ENCODE measurements around the gene ZNF697.
"Not testable (repeated sequence)": the region's sequence is repeated elsewhere in the genome, so short reads cannot be mapped to it uniquely, and the experiment has no call there.

ZNF697 gene

DNA sequence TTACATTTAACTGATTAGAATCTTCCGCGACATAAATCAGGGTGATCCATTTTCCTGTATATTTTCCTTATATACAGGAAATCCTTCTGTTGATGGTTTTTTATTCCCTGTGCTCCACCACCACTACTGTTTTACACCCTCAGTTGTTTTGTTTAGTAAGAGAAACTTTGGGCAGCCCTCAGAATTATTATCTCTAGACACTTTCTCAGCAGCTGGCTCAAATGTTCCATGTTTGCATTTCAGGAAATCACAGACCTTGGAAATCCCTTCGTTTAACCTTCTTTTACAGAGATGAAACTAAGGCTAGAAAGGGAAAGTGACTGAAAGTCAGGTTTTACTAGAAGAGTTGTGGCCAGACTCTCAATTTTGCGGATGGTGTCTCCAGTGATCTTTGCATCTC, 15.2 kb downstream of the ZNF697 start:
- Mint-ChIP-seq H3K36me3 (ENCODE audit: low read depth) (peaks cover 30% of the 10 kb centered on the region), H3K9me3 (no peaks in the 10 kb centered on the region), H3K4me3 (no peak overlapping the region), H3K4me1 (ENCODE audit: low read depth) (peaks cover 30% of the 10 kb centered on the region), H3K27ac (peak overlapping the region; percentile 11), H3K27me3 (peaks cover 19% of the 10 kb centered on the region)
- intact Hi-C loops (cut with micrococcal nuclease) = no loop called here

DNA sequence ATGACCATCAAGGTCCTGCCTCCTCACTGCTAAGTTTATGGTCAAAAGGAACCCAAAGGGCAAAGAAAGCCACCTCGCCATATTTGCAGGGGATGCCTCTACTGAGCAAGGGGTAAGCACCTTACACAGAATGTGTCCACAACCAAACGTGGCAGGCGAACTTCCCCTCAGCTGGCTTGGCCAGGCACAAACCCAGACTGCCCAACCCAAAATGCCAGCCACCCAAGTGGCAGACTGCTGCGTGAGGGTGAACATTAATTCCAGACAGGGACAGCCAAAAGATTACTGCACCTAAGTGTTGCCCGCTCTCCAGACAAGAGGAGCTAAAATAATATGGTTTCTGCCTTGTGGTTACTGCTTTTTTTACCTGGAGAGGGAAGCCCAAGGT, 16.0 kb downstream of the ZNF697 start:
- H3K36me3 Mint-ChIP-seq (ENCODE audit: low read depth) = peaks cover 30% of the 10 kb centered on the region
- H3K27me3 Mint-ChIP-seq = peaks cover 19% of the 10 kb centered on the region
- peak overlapping the region; percentile 55 for H3K27ac Mint-ChIP-seq
- H3K9me3 Mint-ChIP-seq = no peaks in the 10 kb centered on the region
- intact Hi-C loops (cut with micrococcal nuclease) = no loop called here
- peak overlapping the region; percentile 65 for H3K4me3 Mint-ChIP-seq
- peaks cover 30% of the 10 kb centered on the region for H3K4me1 Mint-ChIP-seq (ENCODE audit: low read depth)

DNA sequence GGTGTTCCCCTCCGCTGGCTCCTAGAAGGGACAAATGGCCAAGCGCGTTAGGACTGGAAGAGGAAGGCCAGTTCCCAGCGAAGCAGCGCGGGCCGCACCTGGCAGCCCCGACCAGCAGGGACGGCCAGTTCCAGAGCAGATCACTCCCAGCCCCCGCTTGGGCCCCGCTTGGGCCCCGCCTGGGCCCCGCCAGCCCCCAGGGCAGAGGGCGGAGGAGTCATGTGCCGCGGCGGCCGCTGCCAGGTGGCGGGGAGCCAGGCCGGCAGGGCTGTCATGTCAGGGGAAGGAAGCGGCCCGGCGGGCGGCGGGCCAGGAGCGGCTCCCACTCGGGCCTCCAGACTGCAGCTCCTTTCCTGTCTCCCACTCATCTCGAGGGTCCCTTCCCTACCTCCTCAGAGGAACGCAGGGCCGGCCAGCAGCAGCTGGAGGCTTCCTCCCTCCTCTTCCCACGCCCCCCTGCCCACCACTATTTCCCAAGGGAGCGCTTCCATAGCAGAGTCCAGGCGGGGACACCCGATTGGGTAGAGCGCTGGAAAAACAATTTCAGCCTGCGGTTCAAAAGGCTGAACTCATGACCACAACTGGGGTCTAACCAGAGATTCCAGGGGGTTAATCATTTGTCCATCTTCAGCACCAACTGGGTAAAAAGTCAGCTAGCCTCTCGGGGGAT, 16.5 kb downstream of the ZNF697 start:
- H3K4me1 Mint-ChIP-seq (ENCODE audit: low read depth) = peaks cover 30% of the 10 kb centered on the region
- no peaks in the 10 kb centered on the region for H3K9me3 Mint-ChIP-seq
- peaks cover 30% of the 10 kb centered on the region for H3K36me3 Mint-ChIP-seq (ENCODE audit: low read depth)
- H3K27me3 Mint-ChIP-seq = peaks cover 19% of the 10 kb centered on the region
- peak overlapping the region; percentile 55 for H3K27ac Mint-ChIP-seq
- H3K4me3 Mint-ChIP-seq = peak overlapping the region; percentile 65
- intact Hi-C loops (cut with micrococcal nuclease) = no loop called here

DNA sequence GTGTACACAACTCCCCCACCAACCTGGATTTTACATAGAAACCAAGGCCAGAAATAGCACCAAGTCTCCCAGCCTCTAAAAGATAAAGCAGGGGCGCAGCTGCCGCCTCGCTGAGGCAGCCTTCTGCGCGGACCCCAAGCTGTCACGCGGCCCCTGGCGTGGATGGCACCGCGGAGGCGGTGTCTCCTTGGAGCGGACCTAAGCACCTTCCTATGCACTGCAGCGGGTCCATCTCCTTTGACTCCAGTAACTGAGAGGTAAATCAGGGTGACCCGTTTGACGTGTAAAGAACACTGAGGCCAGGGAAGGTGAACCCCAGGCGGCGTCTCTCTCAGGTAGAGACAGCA, 17.0 kb downstream of the ZNF697 start:
- peak overlapping the region; percentile 65 for H3K4me3 Mint-ChIP-seq
- H3K27ac Mint-ChIP-seq = peak overlapping the region; percentile 55
- H3K36me3 Mint-ChIP-seq (ENCODE audit: low read depth) = peaks cover 33% of the 10 kb centered on the region
- H3K4me1 Mint-ChIP-seq (ENCODE audit: low read depth) = peaks cover 30% of the 10 kb centered on the region
- intact Hi-C loops (cut with micrococcal nuclease) = no loop called here
- no peaks in the 10 kb centered on the region for H3K9me3 Mint-ChIP-seq
- H3K27me3 Mint-ChIP-seq = peaks cover 19% of the 10 kb centered on the region

DNA sequence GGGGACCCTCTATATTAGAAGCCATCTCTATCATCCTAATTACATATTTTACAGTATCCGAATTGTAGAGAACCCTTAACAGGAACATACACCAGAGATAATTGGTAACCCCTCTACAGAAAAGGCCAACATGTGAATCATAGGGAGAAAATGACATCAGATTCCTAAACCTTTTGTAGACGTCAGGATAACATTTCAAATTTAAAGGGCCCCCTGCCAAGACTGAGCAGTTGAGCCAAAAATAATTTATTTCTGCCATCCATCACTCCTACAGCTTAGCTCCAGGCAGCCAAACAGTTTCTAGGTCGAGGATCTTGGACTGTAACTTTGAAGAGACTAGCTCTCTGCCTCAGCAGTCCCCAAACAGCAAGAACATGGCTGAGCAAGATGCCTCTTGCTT, 21.2 kb downstream of the ZNF697 start:
- no peak overlapping the region for H3K27ac Mint-ChIP-seq
- peaks cover 9% of the 10 kb centered on the region for H3K27me3 Mint-ChIP-seq
- peaks cover 18% of the 10 kb centered on the region for H3K4me1 Mint-ChIP-seq (ENCODE audit: low read depth)
- intact Hi-C loops (cut with micrococcal nuclease) = no loop called here
- H3K36me3 Mint-ChIP-seq (ENCODE audit: low read depth) = peaks cover 54% of the 10 kb centered on the region
- no peak overlapping the region for H3K4me3 Mint-ChIP-seq
- peaks cover 8% of the 10 kb centered on the region for H3K9me3 Mint-ChIP-seq

DNA sequence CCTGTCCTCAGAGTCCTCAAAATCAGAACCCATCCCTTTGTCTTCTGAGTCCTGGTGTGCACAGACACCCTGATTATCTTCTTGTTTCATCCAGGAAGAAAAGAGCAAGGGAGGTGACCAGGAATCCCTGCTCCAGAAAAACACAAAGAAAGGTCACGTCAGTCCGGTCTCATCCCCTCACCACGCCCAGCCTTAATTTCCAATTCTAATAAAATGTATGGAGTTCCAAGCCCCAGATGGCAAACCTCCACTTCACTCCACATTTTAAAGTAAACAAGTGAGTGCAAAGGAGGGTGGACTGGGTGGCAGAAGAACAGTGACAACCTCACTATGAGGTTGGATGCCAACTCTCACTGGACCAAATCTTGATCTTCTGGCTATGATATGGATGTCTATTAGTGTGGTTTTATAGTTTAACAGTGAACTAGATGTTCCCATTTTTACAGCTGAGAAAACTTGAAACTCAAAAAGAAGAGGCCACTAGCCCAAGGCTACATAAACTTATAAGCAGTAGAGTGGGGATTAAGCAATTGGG, 22.0 kb downstream of the ZNF697 start:
- H3K4me3 Mint-ChIP-seq = no peak overlapping the region
- H3K27me3 Mint-ChIP-seq = peaks cover 3% of the 10 kb centered on the region
- peaks cover 8% of the 10 kb centered on the region for H3K9me3 Mint-ChIP-seq
- H3K27ac Mint-ChIP-seq = no peak overlapping the region
- peaks cover 10% of the 10 kb centered on the region for H3K4me1 Mint-ChIP-seq (ENCODE audit: low read depth)
- peaks cover 54% of the 10 kb centered on the region for H3K36me3 Mint-ChIP-seq (ENCODE audit: low read depth)
- intact Hi-C loops (cut with micrococcal nuclease) = no loop called here

DNA sequence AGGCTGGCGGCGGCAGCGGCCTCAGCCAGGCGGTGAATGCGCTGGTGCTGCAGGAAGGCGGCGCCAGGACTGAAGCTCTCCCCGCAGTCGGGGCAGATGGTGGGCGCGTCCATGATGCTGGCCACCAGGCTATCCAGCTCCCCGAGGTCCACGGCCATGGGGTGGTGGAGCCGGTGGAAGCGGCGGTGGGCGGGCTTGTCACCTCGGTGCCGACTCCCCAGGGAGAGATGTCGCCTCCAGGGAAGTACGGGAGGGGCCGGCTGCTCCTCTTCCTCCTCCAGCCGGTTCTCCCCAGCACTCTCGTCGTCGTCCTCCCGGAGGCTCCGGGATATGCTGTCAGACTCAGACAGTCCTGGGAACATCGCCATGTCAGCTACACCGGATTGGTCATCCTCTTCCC, 24.4 kb downstream of the ZNF697 start:
- Mint-ChIP-seq H3K27ac (no peak overlapping the region), H3K36me3 (ENCODE audit: low read depth) (peaks cover 63% of the 10 kb centered on the region), H3K4me1 (ENCODE audit: low read depth) (no peaks in the 10 kb centered on the region), H3K9me3 (peaks cover 8% of the 10 kb centered on the region), H3K4me3 (no peak overlapping the region), H3K27me3 (no peaks in the 10 kb centered on the region)
- intact Hi-C loops (cut with micrococcal nuclease) = no loop called here

DNA sequence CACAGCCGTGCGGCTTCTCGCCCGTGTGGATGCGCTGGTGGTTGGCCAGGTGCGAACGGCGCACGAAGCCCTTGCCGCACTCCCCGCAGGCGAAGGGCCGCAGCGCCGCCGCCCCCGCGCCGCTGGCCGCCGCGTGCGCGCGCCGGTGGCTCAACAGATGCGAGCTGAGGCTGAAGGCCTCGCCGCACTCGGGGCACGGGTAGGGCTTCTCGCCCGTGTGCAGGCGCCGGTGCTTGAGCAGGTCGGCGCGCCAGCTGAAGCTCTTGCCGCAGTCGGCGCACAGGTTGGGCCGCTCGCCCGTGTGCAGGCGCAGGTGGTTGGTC, 24.9 kb downstream of the ZNF697 start:
- Mint-ChIP-seq H3K36me3 (ENCODE audit: low read depth) (peaks cover 69% of the 10 kb centered on the region), H3K27me3 (no peaks in the 10 kb centered on the region)
- intact Hi-C loops (cut with micrococcal nuclease) = no loop called here

DNA sequence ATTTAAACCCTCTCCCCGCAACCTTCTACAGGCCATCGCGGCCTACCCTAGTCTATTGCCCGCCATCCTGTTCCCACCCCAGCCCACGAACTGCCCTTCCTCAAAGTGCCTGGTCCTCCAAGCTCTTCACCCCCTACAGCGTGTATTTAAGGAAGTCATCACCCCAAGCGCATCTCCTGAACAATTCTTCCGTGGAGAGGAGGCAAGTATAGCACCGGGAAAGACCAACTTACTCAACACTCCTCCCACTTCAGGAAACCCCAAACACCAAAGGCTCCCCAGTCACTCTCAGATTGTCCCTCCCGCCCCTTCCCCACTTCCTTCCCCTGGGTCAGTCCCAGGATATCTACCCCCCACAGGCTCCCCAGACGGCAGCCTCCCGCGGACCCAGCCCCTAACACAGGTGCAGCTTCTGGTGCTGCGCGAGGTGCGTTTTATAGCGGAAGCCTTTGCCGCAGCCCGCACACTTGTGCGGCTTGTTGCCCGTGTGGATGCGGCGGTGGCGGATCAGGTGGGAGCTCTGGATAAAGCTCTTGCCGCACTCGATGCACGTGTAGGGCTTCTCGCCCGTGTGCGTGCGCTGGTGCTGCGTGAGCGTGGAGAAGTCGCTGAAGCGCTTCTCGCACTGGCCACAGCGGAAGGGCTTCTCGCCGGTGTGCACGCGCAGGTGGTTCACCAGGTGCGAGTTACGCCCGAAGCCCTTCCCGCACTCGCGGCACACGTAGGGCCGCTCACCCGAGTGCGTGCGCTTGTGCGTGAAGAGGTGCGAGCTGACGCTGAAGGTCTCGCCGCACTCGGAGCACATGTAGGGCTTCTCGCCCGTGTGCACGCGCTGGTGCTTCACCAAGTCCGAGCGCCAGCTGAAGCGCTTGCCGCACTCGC, 25.5 kb downstream of the ZNF697 start:
- peaks cover 11% of the 10 kb centered on the region for H3K4me1 Mint-ChIP-seq (ENCODE audit: low read depth)
- no peak overlapping the region for H3K27ac Mint-ChIP-seq
- no peak overlapping the region for H3K4me3 Mint-ChIP-seq
- intact Hi-C loops (cut with micrococcal nuclease) = no loop called here
- peaks cover 8% of the 10 kb centered on the region for H3K9me3 Mint-ChIP-seq
- no peaks in the 10 kb centered on the region for H3K27me3 Mint-ChIP-seq
- H3K36me3 Mint-ChIP-seq (ENCODE audit: low read depth) = peaks cover 69% of the 10 kb centered on the region

More for the DNA sequence above, 24.9 kb downstream of the ZNF697 start:
- H3K4me3 Mint-ChIP-seq = no peak overlapping the region
- H3K27ac Mint-ChIP-seq = no peak overlapping the region
- peaks cover 5% of the 10 kb centered on the region for H3K4me1 Mint-ChIP-seq (ENCODE audit: low read depth)
- peaks cover 8% of the 10 kb centered on the region for H3K9me3 Mint-ChIP-seq

DNA sequence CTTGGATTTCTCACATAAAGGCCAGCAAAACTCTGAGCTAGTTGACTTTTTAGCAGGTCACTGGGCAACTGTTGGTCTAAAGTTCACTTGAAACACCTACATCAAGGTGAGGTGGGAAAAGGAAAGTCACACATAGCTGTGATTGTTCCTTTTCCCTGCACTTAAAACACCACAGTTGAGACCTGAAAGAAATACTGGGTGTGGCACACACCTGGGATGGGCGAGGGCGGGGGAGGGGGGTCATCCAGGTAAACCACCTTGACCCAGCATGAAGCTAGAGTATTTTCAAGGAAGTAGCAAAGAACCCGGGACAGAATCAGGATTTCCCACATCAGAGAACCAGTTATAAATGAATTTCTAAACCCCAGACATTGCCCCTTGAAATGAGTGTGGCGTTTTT, 26.4 kb downstream of the ZNF697 start:
- Mint-ChIP-seq H3K27ac (no peak overlapping the region), H3K9me3 (peaks cover 8% of the 10 kb centered on the region), H3K27me3 (no peaks in the 10 kb centered on the region), H3K36me3 (ENCODE audit: low read depth) (peaks cover 69% of the 10 kb centered on the region), H3K4me1 (ENCODE audit: low read depth) (peaks cover 20% of the 10 kb centered on the region), H3K4me3 (no peak overlapping the region)
- intact Hi-C loops (cut with micrococcal nuclease) = no loop called here

DNA sequence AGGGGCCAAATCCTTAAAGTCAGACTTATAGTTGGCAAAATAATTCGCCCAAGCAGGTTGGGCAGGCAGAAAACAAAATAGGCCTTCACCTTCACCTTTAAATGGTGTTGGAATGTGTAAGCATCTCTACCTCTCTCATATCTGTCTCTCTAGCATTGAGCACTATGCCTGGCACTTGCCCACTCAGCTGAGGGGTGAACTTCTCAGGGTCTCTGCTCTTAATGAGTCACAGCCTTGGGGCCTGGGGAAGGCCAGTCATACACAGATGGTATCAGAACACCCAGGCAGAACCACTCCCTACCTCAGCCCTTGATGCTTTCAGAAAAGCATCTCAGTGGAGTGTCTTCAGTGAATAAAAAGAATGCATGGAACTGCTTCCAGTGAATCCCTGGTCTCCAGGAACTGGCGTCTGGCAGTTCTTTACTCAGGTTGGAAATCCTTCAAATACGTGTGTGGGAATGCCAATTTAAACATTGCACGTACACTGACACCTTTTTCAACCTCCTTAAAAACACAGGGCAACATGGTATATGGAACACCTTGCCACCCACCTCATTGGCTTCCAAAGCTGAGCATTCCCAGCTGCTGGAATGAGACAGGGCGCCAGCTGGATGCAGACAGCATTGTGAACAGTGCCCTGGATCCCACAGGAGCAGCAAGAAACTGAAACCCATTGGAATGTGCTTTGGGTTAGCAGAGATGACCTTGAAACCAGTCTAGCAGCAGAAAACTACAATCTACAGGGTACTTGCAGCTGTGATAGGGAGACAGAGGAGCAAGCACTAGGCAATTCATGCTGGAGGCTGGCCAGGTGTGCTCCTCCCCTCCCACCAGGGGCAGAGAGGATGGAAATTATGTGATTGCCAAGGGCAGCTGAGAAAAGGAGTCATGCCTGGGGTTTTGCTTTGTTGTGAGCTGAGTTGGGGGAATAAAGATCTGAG, 30.0 kb downstream of the ZNF697 start:
- H3K27me3 Mint-ChIP-seq = no peaks in the 10 kb centered on the region
- peaks cover 28% of the 10 kb centered on the region for H3K4me1 Mint-ChIP-seq (ENCODE audit: low read depth)
- peak overlapping the region; percentile 58 for H3K27ac Mint-ChIP-seq
- intact Hi-C loops (cut with micrococcal nuclease) = no loop called here
- H3K4me3 Mint-ChIP-seq = no peak overlapping the region
- H3K36me3 Mint-ChIP-seq (ENCODE audit: low read depth) = peaks cover 36% of the 10 kb centered on the region
- no peaks in the 10 kb centered on the region for H3K9me3 Mint-ChIP-seq

DNA sequence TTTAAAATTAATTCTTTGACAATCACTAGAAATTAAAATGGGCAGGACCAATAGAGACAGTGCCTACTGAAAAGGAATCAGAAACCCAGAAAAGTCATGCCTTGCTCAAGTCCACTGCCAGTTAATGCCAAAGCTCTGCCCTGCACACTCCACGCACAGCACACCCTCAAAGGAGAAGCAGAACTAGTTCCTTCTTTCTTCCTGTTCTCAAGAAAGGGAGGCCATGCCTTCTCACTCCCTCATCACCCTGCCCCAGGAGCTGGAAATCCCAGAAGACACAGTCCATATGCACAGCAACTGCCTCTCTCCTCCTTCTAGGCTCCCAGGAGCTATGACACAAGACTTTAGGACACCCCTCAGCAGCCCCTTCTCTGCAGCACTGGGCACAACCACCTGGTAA, 31.3 kb downstream of the ZNF697 start:
- Mint-ChIP-seq H3K4me1 (ENCODE audit: low read depth) (peaks cover 32% of the 10 kb centered on the region), H3K27ac (peak overlapping the region; percentile 58), H3K36me3 (ENCODE audit: low read depth) (peaks cover 25% of the 10 kb centered on the region)
- H3K27me3 Mint-ChIP-seq; intact Hi-C loops (cut with micrococcal nuclease); H3K9me3 Mint-ChIP-seq; H3K4me3 Mint-ChIP-seq: not testable (repeated sequence)

DNA sequence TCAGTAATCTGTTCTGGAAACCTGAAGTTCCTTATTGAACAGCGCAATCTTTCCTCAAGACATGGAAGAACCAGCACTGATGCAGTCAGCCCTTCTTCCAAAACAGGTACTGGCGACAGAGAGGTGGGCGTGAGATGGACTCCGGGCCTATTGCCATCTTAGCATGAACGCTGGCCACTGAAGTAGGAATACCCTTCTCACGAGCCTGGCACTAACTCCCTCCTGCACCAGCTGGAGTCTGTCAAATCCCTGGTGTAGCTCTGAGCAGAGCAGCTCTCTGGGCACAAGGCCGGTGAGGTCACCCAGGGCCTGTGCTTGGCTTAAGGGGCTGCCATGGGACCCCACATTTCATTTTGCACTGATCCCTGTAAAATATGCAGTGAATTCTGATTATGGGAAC, 33.0 kb downstream of the ZNF697 start:
- H3K9me3 Mint-ChIP-seq; H3K4me3 Mint-ChIP-seq; H3K27ac Mint-ChIP-seq; H3K27me3 Mint-ChIP-seq; intact Hi-C loops (cut with micrococcal nuclease): not testable (repeated sequence)
- H3K4me1 Mint-ChIP-seq (ENCODE audit: low read depth) = peaks cover 36% of the 10 kb centered on the region
- H3K36me3 Mint-ChIP-seq (ENCODE audit: low read depth) = peaks cover 15% of the 10 kb centered on the region

Measured in dendritic cell treated with granulocyte-macrophage colony-stimulating factor and Interleukin-4, amounts not matched to agents 40 ng/mL and 50 ng/mL, for 4 days (primary cell).